Activated T-cell treated with anti-CD3 and anti-CD28 coated beads for 4 hours (primary cell): ENCODE measurements around the gene TCF7L1.

Source experiments
- DNase-seq: peaks from one replicate; pipeline ENCODE4 v3.0.0-alpha.2; 2020

TCF7L1 gene

GRCh38 chr2:85231952-85232351 is 98.8 kb downstream of the TCF7L1 start:
- DNase-seq, result no peak

- DNase-seq, result no peak
Measured at GRCh38 chr2:85234868-85235267, 101.7 kb downstream of the TCF7L1 start.

- no peak for DNase-seq
Measured at GRCh38 chr2:85235281-85235680, 102.1 kb downstream of the TCF7L1 start.

GRCh38 chr2:85236084-85236483 is 102.9 kb downstream of the TCF7L1 start:
- DNase-seq, result no peak

- no peak for DNase-seq
Measured at GRCh38 chr2:85237849-85238565, 104.8 kb downstream of the TCF7L1 start.

GRCh38 chr2:85238607-85239006 is 105.4 kb downstream of the TCF7L1 start:
- no peak for DNase-seq

- DNase-seq, result no peak
Measured at GRCh38 chr2:85239102-85239501, 105.9 kb downstream of the TCF7L1 start.

- DNase-seq, result no peak
Measured at GRCh38 chr2:85240055-85240454, 106.9 kb downstream of the TCF7L1 start.

GRCh38 chr2:85242321-85242720 is 109.1 kb downstream of the TCF7L1 start:
- no peak for DNase-seq

GRCh38 chr2:85243101-85244072 is 110.2 kb downstream of the TCF7L1 start:
- DNase-seq, result no peak

- no peak for DNase-seq
Measured at GRCh38 chr2:85244828-85245227, 111.6 kb downstream of the TCF7L1 start.

- DNase-seq, result no peak
Measured at GRCh38 chr2:85245891-85246290, 112.7 kb downstream of the TCF7L1 start.

GRCh38 chr2:85246348-85246747 is 113.2 kb downstream of the TCF7L1 start:
- no peak for DNase-seq

GRCh38 chr2:85247610-85248009 is 114.4 kb downstream of the TCF7L1 start:
- no peak for DNase-seq

- DNase-seq, result no peak
Measured at GRCh38 chr2:85248773-85249509, 115.7 kb downstream of the TCF7L1 start.

- no peak for DNase-seq
Measured at GRCh38 chr2:85250045-85250444, 116.9 kb downstream of the TCF7L1 start.

GRCh38 chr2:85251070-85251616 is 118.0 kb downstream of the TCF7L1 start:
- no peak for DNase-seq

- DNase-seq, result no peak
Measured at GRCh38 chr2:85253890-85254289, 120.7 kb downstream of the TCF7L1 start.

GRCh38 chr2:85254540-85255300 is 121.5 kb downstream of the TCF7L1 start:
- no peak for DNase-seq

GRCh38 chr2:85255456-85255812 is 122.2 kb downstream of the TCF7L1 start:
- DNase-seq, result no peak

- DNase-seq, result no peak
Measured at GRCh38 chr2:85255813-85256594, 122.8 kb downstream of the TCF7L1 start.
